Cardiac muscle cell (in vitro differentiated cells and primary cell): ENCODE data around the gene DLG2. TPM values are rescaled to one million over a fixed set of nuclear protein-coding genes. Genes with fewer than 3 reads are reported as not detected.

ENCODE experiments used
- DNase-seq, 2 donors: peaks; one replicate each; pipeline versions ENCODE4 v3.0.0 to v3.0.0-alpha.2; 2010 to 2017; ENCODE audit warnings: low read depth in 1 of 2, low spot score in 1 of 2
- H3K27ac ChIP-seq: fragments of 200-600 bp; sonication (generic); 2 replicates; pipeline ENCODE4 v1.5.1; 2016
- H3K27me3 ChIP-seq: fragments of 200-600 bp; sonication (generic); 2 replicates; pipeline ENCODE4 v1.6.0; 2016; ENCODE audit warnings: control low read depth
- H3K36me3 ChIP-seq: fragments of 200-600 bp; sonication (generic); 2 replicates; pipeline ENCODE4 v1.5.1; 2016; ENCODE audit warnings: control low read depth
- H3K4me1 ChIP-seq: fragments of 200-600 bp; sonication (generic); 2 replicates; pipeline ENCODE4 v1.8.1; 2017; ENCODE audit warnings: low read depth, mild to moderate bottlenecking, mixed run types
- H3K4me3 ChIP-seq: fragments of 200-600 bp; sonication (generic); 2 replicates; pipeline ENCODE4 v1.5.1; 2016; ENCODE audit warnings: mild to moderate bottlenecking
- H3K9me3 ChIP-seq: fragments of 200-600 bp; sonication (generic); 2 replicates; pipeline ENCODE4 v1.5.1; 2017; ENCODE audit warnings: low read depth, mild to moderate bottlenecking, control low read depth
- polyA plus RNA-seq: library from polyadenylated mRNA; unstranded; fragments of >200 nt; fragmentation: Nextera tagmentation; extraction: Ambion mirVana; gene quantifications from 2 replicates; pipeline ENCODE4 v1.2.1, GENCODE V29; 2016
- total RNA-seq: library from RNA; depleted of rRNA; stranded (reverse); fragments of >200 nt; gene quantifications from 2 replicates; pipeline ENCODE4 v1.2.3, GENCODE V29; 2016
- TF ChIP-seq, protein P1 (sequence below): IDR thresholded peaks from 2 replicates; pipeline ENCODE4 v1.5.1; 2012; ENCODE audit warnings: low read depth, mild to moderate bottlenecking, low read length

DLG2 gene
- total and polyA plus RNA-seq, 2 experiments from 2014 or later, result 3.5 to 15.9 TPM

DNA sequence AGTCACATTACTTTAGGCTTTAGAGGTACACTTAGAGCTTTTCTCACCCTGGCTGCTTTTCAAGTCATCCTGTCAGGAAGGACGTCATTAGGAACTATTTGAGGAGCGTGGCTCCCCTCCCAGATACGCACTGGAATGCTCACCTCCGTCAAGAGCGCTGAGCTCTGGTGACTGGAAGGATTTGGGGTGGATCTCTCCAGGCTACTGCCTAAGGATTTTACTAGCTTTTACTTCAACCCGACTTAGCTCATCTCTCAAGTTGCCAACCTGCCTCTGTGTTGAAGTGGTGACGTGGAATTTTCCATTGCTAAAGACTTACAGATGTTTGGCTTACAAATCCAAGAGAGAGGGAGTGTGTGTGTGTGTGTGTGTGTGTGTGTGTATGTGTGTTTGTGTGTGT lies 1985.6 kb downstream of the DLG2 start:
- Histone ChIP-seq H3K27ac (no peak overlapping the region), H3K4me3 (no peak overlapping the region), H3K27me3 (no peaks in the 10 kb centered on the region), H3K36me3 (no peaks in the 10 kb centered on the region), H3K9me3 (no peaks in the 10 kb centered on the region), H3K4me1 (no peaks in the 10 kb centered on the region)
- TF ChIP-seq, protein P1, sequence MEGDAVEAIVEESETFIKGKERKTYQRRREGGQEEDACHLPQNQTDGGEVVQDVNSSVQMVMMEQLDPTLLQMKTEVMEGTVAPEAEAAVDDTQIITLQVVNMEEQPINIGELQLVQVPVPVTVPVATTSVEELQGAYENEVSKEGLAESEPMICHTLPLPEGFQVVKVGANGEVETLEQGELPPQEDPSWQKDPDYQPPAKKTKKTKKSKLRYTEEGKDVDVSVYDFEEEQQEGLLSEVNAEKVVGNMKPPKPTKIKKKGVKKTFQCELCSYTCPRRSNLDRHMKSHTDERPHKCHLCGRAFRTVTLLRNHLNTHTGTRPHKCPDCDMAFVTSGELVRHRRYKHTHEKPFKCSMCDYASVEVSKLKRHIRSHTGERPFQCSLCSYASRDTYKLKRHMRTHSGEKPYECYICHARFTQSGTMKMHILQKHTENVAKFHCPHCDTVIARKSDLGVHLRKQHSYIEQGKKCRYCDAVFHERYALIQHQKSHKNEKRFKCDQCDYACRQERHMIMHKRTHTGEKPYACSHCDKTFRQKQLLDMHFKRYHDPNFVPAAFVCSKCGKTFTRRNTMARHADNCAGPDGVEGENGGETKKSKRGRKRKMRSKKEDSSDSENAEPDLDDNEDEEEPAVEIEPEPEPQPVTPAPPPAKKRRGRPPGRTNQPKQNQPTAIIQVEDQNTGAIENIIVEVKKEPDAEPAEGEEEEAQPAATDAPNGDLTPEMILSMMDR, result no peak
- peak in 1 of 2 donors; percentile 16 for DNase-seq

- no peak for DNase-seq
- TF ChIP-seq, protein P1, result no peak
- no peaks in the 10 kb centered on the region for H3K36me3 ChIP-seq
- H3K27me3 ChIP-seq, result no peaks in the 10 kb centered on the region
- no peaks in the 10 kb centered on the region for H3K9me3 ChIP-seq
- no peak overlapping the region for H3K4me3 ChIP-seq
- H3K4me1 ChIP-seq, result no peaks in the 10 kb centered on the region
- H3K27ac ChIP-seq, result no peak overlapping the region
Measured at GRCh38 chr11:83639995-83640758, 1987.0 kb downstream of the DLG2 start.

GRCh38 chr11:83635166-83635565 lies 1992.0 kb downstream of the DLG2 start:
- no peaks in the 10 kb centered on the region for H3K9me3 ChIP-seq
- H3K4me3 ChIP-seq, result no peak overlapping the region
- H3K27me3 ChIP-seq, result no peaks in the 10 kb centered on the region
- H3K27ac ChIP-seq, result no peak overlapping the region
- DNase-seq, result no peak
- H3K4me1 ChIP-seq, result peaks cover under 1% of the 10 kb centered on the region
- no peaks in the 10 kb centered on the region for H3K36me3 ChIP-seq
- TF ChIP-seq, protein P1, result no peak

- TF ChIP-seq, protein P1, result no peak
- no peaks in the 10 kb centered on the region for H3K27me3 ChIP-seq
Measured at GRCh38 chr11:83630211-83630610, 1996.9 kb downstream of the DLG2 start.

GRCh38 chr11:83629775-83630174 lies 1997.4 kb downstream of the DLG2 start:
- Histone ChIP-seq H3K36me3 (no peaks in the 10 kb centered on the region), H3K4me1 (peaks cover 13% of the 10 kb centered on the region), H3K9me3 (no peaks in the 10 kb centered on the region), H3K27ac (no peak overlapping the region), H3K4me3 (no peak overlapping the region), H3K27me3 (no peaks in the 10 kb centered on the region)
- TF ChIP-seq, protein P1, result no peak
- peak in 1 of 2 donors; percentile 13 for DNase-seq

More at GRCh38 chr11:83630211-83630610, 1996.9 kb downstream of the DLG2 start:
- peaks cover 13% of the 10 kb centered on the region for H3K4me1 ChIP-seq
- no peaks in the 10 kb centered on the region for H3K9me3 ChIP-seq
- H3K4me3 ChIP-seq, result no peak overlapping the region
- H3K27ac ChIP-seq, result no peak overlapping the region
- no peaks in the 10 kb centered on the region for H3K36me3 ChIP-seq
- DNase-seq, result peak in 1 of 2 donors; percentile 8
